ENCODE data around the gene CAPN14.

CAPN14 gene

GRCh38 chr2:31197166-31197565, 20.1 kb downstream of the CAPN14 start (continued):
- TF ChIP-seq RARB (CRISPR knock-in tag; IDR thresholded peaks at IDR 0.05) = no peak

- no peak for ATAC-seq
- no peak for TF ChIP-seq ISL1 (CRISPR knock-in tag; IDR thresholded peaks at IDR 0.05)
- no peak for TF ChIP-seq PATZ1 (CRISPR knock-in tag; IDR thresholded peaks at IDR 0.05; ENCODE audit: borderline replicate concordance)
- TF ChIP-seq ZNF565 (CRISPR knock-in tag; conservative IDR thresholded peaks at IDR 0.05; ENCODE audit: low read depth) = no peak
- no peak for TF ChIP-seq RARB (CRISPR knock-in tag; IDR thresholded peaks at IDR 0.05)
- TF ChIP-seq TOX (CRISPR knock-in tag; IDR thresholded peaks at IDR 0.05; ENCODE audit: borderline replicate concordance) = no peak
- no peak for TF ChIP-seq ARNTL (CRISPR knock-in tag; IDR thresholded peaks at IDR 0.05; ENCODE audit: borderline replicate concordance, low read depth)
- no peak for TF ChIP-seq ZC3H10 (CRISPR knock-in tag; IDR thresholded peaks at IDR 0.05)
- TF ChIP-seq GLIS3 (CRISPR knock-in tag; IDR thresholded peaks at IDR 0.05) = no peak
- TF ChIP-seq ZFP30 (CRISPR knock-in tag; IDR thresholded peaks at IDR 0.05) = no peak
- no peak for TF ChIP-seq CSDC2 (CRISPR knock-in tag; IDR thresholded peaks at IDR 0.05)
- no peak for TF ChIP-seq ESRRG (CRISPR knock-in tag; IDR thresholded peaks at IDR 0.05)
- no peak for TF ChIP-seq TCF4 (CRISPR knock-in tag; IDR thresholded peaks at IDR 0.05; ENCODE audit: borderline replicate concordance)
- no peak for TF ChIP-seq CREB5 (CRISPR knock-in tag; IDR thresholded peaks at IDR 0.05; ENCODE audit: low read depth)
- no peak for TF ChIP-seq OSR1 (CRISPR knock-in tag; IDR thresholded peaks at IDR 0.05)
- TF ChIP-seq CSRNP3 (CRISPR knock-in tag; IDR thresholded peaks at IDR 0.05) = no peak
- no peak for TF ChIP-seq PPARA (CRISPR knock-in tag; IDR thresholded peaks at IDR 0.05; ENCODE audit: borderline replicate concordance)
- TF ChIP-seq SNAI2 (CRISPR knock-in tag; IDR thresholded peaks at IDR 0.05) = no peak
These were observed 20.7 kb downstream of the CAPN14 start for GRCh38 chr2:31196622-31197021.

GRCh38 chr2:31193806-31194205, 23.5 kb downstream of the CAPN14 start:
- TF ChIP-seq TSHZ2 (CRISPR knock-in tag; IDR thresholded peaks at IDR 0.05) (no peak), OSR1 (CRISPR knock-in tag; IDR thresholded peaks at IDR 0.05) (no peak), PATZ1 (CRISPR knock-in tag; IDR thresholded peaks at IDR 0.05; ENCODE audit: borderline replicate concordance) (no peak), SNAI2 (CRISPR knock-in tag; IDR thresholded peaks at IDR 0.05) (no peak), ARNTL (CRISPR knock-in tag; IDR thresholded peaks at IDR 0.05; ENCODE audit: borderline replicate concordance, low read depth) (no peak), CREB5 (CRISPR knock-in tag; IDR thresholded peaks at IDR 0.05; ENCODE audit: low read depth) (no peak), CSRNP3 (CRISPR knock-in tag; IDR thresholded peaks at IDR 0.05) (no peak), GLIS3 (CRISPR knock-in tag; IDR thresholded peaks at IDR 0.05) (no peak)
- ATAC-seq = no peak
